Neural cell (in vitro differentiated cells): ENCODE data around the gene FAM83B. TPM values are rescaled to one million over a fixed set of nuclear protein-coding genes. Genes with fewer than 3 reads are reported as not detected.
"Not testable (repeated sequence)": the region's sequence is repeated elsewhere in the genome, so short reads cannot be mapped to it uniquely, and the experiment has no call there.

Source experiments
- H2AFZ ChIP-seq: fragments of 200-600, 300-800 bp; sonication (generic), shearing (Covaris generic); 2 replicates; pipeline ENCODE4 v1.6.0; 2014; ENCODE audit warnings: low read depth, mild to moderate bottlenecking, antibody characterized with exemption, low read length, moderate library complexity
- H3F3A ChIP-seq: fragments of 200-600 bp; shearing (Covaris generic); 2 replicates; pipeline ENCODE4 v1.6.1; 2016; ENCODE audit warnings: mild to moderate bottlenecking, moderate library complexity, mixed read lengths, antibody characterized with exemption, low read length; ENCODE audit not compliant: insufficient read depth, poor library complexity, severe bottlenecking
- H3K27ac ChIP-seq: fragments of 200-600, 300-800 bp; sonication (generic), shearing (Covaris generic); 2 replicates; pipeline ENCODE4 v1.5.1; 2014; ENCODE audit warnings: mild to moderate bottlenecking, low read length, moderate library complexity
- H3K27me3 ChIP-seq: fragments of 300-800, 200-600 bp; sonication (generic), shearing (Covaris generic); 2 replicates; pipeline ENCODE4 v1.6.0; 2014; ENCODE audit warnings: mild to moderate bottlenecking, low read depth, low read length, moderate library complexity; ENCODE audit not compliant: insufficient read depth
- H3K36me3 ChIP-seq: fragments of 300-800, 200-600 bp; sonication (generic), shearing (Covaris generic); 2 replicates; pipeline ENCODE4 v1.5.1; 2014; ENCODE audit warnings: mild to moderate bottlenecking, antibody characterized with exemption, low read length, moderate library complexity; ENCODE audit not compliant: insufficient read depth
- H3K4me2 ChIP-seq: fragments of 300-800, 200-600 bp; sonication (generic), shearing (Covaris generic); 2 replicates; pipeline ENCODE4 v1.6.0; 2014; ENCODE audit warnings: mild to moderate bottlenecking, low read length
- H3K4me3 ChIP-seq: fragments of 300-800, 200-600 bp; sonication (generic), shearing (Covaris generic); 2 replicates; pipeline ENCODE4 v1.5.1; 2014; ENCODE audit warnings: mild to moderate bottlenecking, low read length, moderate library complexity
- H3K79me2 ChIP-seq: fragments of 200-600 bp; shearing (Covaris generic); replicated peaks from 2 replicates; pipeline ENCODE4 v1.6.0; 2014; ENCODE audit warnings: mild to moderate bottlenecking, low read length, moderate library complexity; ENCODE audit not compliant: insufficient read depth
- H3K9ac ChIP-seq: fragments of 300-800, 200-600 bp; sonication (generic), shearing (Covaris generic); 2 replicates; pipeline ENCODE4 v1.6.1; 2016; ENCODE audit warnings: mild to moderate bottlenecking, low read length, mixed read lengths
- H3K9me2 ChIP-seq: fragments of 200-600 bp; shearing (Covaris generic); 2 replicates; pipeline ENCODE4 v1.6.1; 2016; ENCODE audit warnings: mild to moderate bottlenecking, low read length, mixed read lengths; ENCODE audit not compliant: insufficient read depth
- H3K9me3 ChIP-seq: fragments of 200-600, 300-800 bp; sonication (generic), shearing (Covaris generic); 2 replicates; pipeline ENCODE4 v1.6.1; 2016; ENCODE audit warnings: mild to moderate bottlenecking, mixed run types, low read length, moderate library complexity, mixed read lengths
- H4K20me1 ChIP-seq: fragments of 200-600 bp; shearing (Covaris generic); 2 replicates; pipeline ENCODE4 v1.6.1; 2016; ENCODE audit warnings: mild to moderate bottlenecking, mixed run types; ENCODE audit not compliant: insufficient read depth
- CTCF ChIP-seq: fragments of 450-650 bp; IDR thresholded peaks from 2 replicates; pipeline ENCODE4 v1.5.1; 2014; ENCODE audit warnings: antibody characterized with exemption, mild to moderate bottlenecking, moderate library complexity; ENCODE audit not compliant: poor library complexity, severe bottlenecking
- EP300 ChIP-seq: fragments of 450-650 bp; conservative IDR thresholded peaks from 2 replicates; pipeline ENCODE4 v1.6.1; 2014; ENCODE audit warnings: antibody characterized with exemption, mild to moderate bottlenecking, moderate library complexity; ENCODE audit not compliant: poor library complexity, severe bottlenecking
- EZH2 ChIP-seq: fragments of 200-600, 300-800 bp; shearing (Covaris generic), sonication (generic); IDR thresholded peaks from 2 replicates; pipeline ENCODE4 v1.6.1; 2014; ENCODE audit warnings: antibody characterized with exemption, low read length, borderline replicate concordance, mild to moderate bottlenecking; ENCODE audit not compliant: insufficient read depth, poor library complexity, severe bottlenecking
- MXI1 ChIP-seq: fragments of 450-650 bp; conservative IDR thresholded peaks from 2 replicates; pipeline ENCODE4 v1.6.1; 2014; ENCODE audit warnings: antibody characterized with exemption, mild to moderate bottlenecking; ENCODE audit not compliant: poor library complexity, severe bottlenecking
- POLR2AphosphoS5 ChIP-seq: IDR thresholded peaks from 2 replicates; pipeline ENCODE4 v1.6.1; 2012
- RAD21 ChIP-seq: fragments of 450-650 bp; conservative IDR thresholded peaks from 2 replicates; pipeline ENCODE4 v1.6.1; 2014; ENCODE audit warnings: antibody characterized with exemption, mild to moderate bottlenecking, moderate library complexity
- REST ChIP-seq: IDR thresholded peaks from 2 replicates; pipeline ENCODE4 v1.6.1; 2012; ENCODE audit warnings: borderline replicate concordance
- SMC3 ChIP-seq: fragments of 450-650 bp; conservative IDR thresholded peaks from 2 replicates; pipeline ENCODE4 v1.6.1; 2014; ENCODE audit warnings: antibody characterized with exemption, mild to moderate bottlenecking, moderate library complexity; ENCODE audit not compliant: poor library complexity
- TAF1 ChIP-seq: IDR thresholded peaks from 2 replicates; pipeline ENCODE4 v1.6.1; 2012; ENCODE audit warnings: low read depth
- polyA plus RNA-seq: library from polyadenylated mRNA; depleted of rRNA; stranded (reverse); fragments of >200 nt; gene quantifications from 2 replicates; pipeline ENCODE4 v1.2.3, GENCODE V29; 2014

The FAM83B gene
- polyA plus RNA-seq, 1 donor from 2014 or later, result not detected

GRCh38 chr6:54971825-54972224, 125.3 kb downstream of the FAM83B start:
- no peaks in the 10 kb centered on the region for H3F3A ChIP-seq
- no peak overlapping the region for H3K4me2 ChIP-seq
- H3K36me3 ChIP-seq, result no peaks in the 10 kb centered on the region
- TF ChIP-seq MXI1, result no peak
- no peak for TF ChIP-seq RAD21
- no peak for TF ChIP-seq POLR2AphosphoS5
- TF ChIP-seq SMC3, result no peak
- TF ChIP-seq CTCF, result no peak
- no peak for TF ChIP-seq EZH2
- no peak for TF ChIP-seq TAF1
- TF ChIP-seq REST, result no peak
- no peak for TF ChIP-seq EP300
- H3K79me2 ChIP-seq, result no peaks in the 10 kb centered on the region
- H3K27ac ChIP-seq, result no peak overlapping the region
- no peak overlapping the region for H3K4me3 ChIP-seq
- H3K27me3 ChIP-seq, result no peaks in the 10 kb centered on the region
- H3K9ac ChIP-seq, result no peak overlapping the region
- H3K9me3 ChIP-seq, result no peaks in the 10 kb centered on the region
- no peaks in the 10 kb centered on the region for H4K20me1 ChIP-seq
- H3K9me2 ChIP-seq, result no peaks in the 10 kb centered on the region
- H2AFZ ChIP-seq, result no peak overlapping the region

GRCh38 chr6:54979161-54979560, 132.6 kb downstream of the FAM83B start:
- H2AFZ ChIP-seq, H3K27ac ChIP-seq, H3K9me2 ChIP-seq, H3K4me2 ChIP-seq, H3K9me3 ChIP-seq, H3K36me3 ChIP-seq, H3F3A ChIP-seq, H4K20me1 ChIP-seq, H3K4me3 ChIP-seq, H3K9ac ChIP-seq, H3K79me2 ChIP-seq, H3K27me3 ChIP-seq: not testable (repeated sequence)

- Histone ChIP-seq H3K9me3 (no peaks in the 10 kb centered on the region), H2AFZ (no peak overlapping the region), H3K27ac (no peak overlapping the region), H3K36me3 (no peaks in the 10 kb centered on the region), H3F3A (no peaks in the 10 kb centered on the region), H3K4me3 (no peak overlapping the region), H3K4me2 (no peak overlapping the region), H3K9me2 (no peaks in the 10 kb centered on the region), H4K20me1 (no peaks in the 10 kb centered on the region), H3K79me2 (no peaks in the 10 kb centered on the region), H3K9ac (no peak overlapping the region), H3K27me3 (no peaks in the 10 kb centered on the region)
- TF ChIP-seq REST (no peak), CTCF (no peak), MXI1 (no peak), EZH2 (no peak), POLR2AphosphoS5 (no peak), EP300 (no peak), RAD21 (no peak), TAF1 (no peak), SMC3 (no peak)
Measured at GRCh38 chr6:54980511-54981275, 134.1 kb downstream of the FAM83B start.
